Ureter (tissue), 1 donor: Measurements from ENCODE around the gene ADGRF3. TPM values are rescaled to one million over a fixed set of nuclear protein-coding genes. Genes with fewer than 3 reads are reported as not detected.
"Not testable (repeated sequence)": the region's sequence is repeated elsewhere in the genome, so short reads cannot be mapped to it uniquely, and the experiment has no call there.

Experiments used
- DNase-seq: peaks from one replicate; pipeline ENCODE4 v3.0.0-alpha.2; 2020; ENCODE audit warnings: low spot score
- total RNA-seq: library from RNA; stranded (reverse); gene quantifications from one replicate; pipeline ENCODE4 v1.2.4, GENCODE V29; 2023
- donor health status: DM: yes; HTN: yes; CAD: no.

ADGRF3 gene
- total RNA-seq, 1 donor from 2014 or later: 0.89 TPM

DNA sequence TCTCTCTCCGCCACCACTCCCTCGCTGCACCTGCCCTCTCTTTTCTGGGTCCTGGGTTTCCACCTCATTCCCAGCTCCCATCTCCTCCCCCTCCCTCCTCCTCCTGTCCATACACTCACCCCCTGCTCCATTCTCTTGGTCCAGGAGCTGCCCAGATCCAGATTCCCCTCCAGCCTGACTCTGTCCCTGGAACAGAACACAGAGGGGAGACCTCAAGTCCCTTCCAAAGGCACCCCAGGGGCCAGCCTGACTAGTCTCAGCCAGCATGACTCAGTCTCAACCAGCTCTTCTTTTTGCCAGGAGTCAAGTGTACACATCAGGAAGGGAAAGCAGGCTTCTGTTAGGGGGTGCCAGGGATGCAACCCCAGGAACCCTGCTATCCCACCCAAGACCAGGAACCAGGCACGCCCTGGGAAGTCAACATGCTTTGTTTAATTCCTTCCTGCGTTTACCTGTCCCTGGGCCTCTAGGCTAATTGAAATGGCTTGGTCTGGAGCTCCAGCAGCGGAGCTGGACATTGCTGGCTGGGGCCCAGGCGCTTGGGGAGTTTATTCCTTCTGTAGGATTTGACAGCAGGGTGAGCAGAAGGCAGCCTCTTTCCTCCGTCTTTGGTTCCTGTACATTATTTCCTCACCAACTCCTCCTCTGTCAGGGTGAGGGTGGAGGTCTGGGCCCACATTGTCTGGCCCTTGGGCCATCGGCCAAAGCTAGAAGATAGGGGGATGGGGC lies 29.0 kb downstream of the ADGRF3 start:
- no peak for DNase-seq

DNA sequence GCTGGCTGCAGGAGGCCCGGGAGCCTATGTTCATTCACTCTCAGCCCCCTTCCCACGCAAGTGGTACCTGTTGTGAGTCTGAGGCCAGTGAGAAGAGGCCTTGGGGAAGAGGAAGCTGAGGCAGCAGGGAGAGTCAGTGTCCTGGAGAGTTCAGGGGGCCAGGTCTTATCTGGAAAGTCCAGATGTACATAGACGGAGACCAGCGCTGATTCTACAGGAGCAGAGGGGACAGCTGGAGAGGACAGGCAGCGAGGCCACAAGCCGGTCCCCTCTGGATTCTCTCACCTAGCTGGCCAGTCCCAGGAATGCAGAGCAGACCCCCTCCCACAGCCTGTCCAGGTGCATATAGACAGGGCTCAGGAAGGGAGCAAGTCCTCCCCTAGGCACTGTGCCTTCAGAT lies 29.7 kb downstream of the ADGRF3 start:
- DNase-seq: no peak

DNA sequence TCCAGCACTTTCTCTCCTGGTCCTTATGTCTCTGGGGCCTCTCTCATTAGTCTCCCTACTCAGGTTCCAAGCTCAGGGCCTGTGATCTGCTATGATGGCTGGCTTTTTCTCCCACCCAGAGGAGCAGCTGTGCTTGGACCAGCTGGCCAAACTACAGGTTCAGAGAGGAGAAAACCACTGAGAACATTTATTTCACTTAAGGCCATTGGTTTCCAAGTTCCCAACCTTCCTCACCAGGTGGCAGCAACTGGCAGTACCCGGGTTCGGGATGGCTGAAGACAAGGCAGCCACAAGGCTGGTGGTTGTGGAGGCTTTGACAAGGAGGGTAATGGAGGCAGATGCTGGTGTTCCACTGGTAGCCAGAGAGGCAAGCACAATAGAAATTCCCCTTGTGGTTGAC lies 30.5 kb downstream of the ADGRF3 start:
- DNase-seq: no peak

DNA sequence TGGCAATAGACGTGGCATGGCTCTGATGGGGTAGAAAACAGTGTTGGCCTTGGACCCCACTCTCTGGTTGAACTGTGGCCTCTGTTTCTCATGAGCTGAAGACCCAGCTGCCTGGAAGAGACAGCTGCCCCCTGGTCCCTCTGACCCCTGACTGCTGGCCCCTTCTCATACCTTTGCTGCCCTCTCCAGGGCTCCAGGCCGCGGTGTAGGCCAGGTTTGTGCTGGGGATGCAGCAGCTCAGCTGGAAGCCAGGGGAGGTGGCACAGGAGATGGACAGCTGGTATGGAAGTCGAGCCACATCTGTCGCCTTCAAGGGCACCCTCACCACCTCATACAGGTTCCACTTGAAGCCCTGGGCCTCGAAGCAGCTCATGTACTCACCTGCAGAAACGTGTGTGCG lies 32.3 kb downstream of the ADGRF3 start:
- DNase-seq: no peak

DNA sequence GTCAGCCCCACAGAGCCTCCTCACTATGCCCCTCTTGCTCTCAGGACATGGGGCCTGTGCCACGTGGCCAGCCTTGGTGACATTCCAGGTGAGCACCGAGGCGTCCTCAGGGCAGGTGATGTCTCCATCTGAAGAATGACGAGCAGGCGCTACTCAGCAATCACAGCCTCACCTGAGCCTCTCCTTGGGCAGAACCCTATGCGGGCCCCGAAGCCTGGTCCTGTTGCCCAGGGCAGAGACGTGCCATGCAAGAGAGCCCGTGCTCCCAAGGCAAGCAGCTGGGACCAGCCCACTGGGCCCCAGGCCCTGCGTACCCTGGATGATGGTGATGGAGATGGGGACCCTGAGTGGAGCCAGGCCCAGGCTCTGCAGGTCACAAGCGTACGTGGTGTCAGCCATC lies 33.1 kb downstream of the ADGRF3 start:
- DNase-seq: no peak

DNA sequence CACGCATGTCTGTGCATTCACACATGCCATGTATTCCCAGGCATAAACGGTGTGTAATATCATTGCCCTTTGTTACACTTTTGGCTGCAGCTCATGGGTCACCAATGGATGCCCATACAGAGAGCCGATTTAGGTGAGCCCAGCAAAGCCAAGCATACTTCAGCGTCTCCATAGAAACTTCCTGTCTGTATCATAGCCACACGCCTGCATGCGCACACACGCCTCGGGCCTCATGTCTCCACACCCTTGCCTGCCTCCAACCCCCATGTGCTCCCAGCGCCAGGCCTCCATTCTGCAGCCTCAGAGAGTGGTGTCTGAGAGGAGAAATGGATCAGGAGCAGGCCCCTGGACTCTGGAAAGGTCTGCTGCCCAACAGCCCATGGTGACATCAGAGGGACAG lies 34.1 kb downstream of the ADGRF3 start:
- DNase-seq: no peak

DNA sequence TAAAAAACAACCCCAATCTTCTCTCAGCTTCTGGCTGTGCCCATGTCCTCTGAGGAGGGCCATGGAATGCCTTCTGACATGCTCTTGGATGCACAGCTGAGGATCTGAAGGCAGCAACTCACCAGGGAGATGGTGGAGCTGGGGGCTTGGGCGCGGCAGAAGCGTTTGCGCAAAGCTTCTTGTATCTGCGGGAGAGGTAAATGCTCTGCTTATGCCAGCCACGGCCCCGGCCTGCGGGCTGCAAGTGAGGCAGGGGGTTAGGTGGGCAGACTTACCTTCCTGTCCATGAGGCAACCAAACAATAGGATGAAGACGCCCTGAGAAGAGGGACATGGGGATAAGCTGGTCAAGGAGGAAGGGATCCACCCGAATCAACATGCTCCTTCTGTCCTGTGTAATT lies 36.7 kb downstream of the ADGRF3 start:
- DNase-seq: no peak

DNA sequence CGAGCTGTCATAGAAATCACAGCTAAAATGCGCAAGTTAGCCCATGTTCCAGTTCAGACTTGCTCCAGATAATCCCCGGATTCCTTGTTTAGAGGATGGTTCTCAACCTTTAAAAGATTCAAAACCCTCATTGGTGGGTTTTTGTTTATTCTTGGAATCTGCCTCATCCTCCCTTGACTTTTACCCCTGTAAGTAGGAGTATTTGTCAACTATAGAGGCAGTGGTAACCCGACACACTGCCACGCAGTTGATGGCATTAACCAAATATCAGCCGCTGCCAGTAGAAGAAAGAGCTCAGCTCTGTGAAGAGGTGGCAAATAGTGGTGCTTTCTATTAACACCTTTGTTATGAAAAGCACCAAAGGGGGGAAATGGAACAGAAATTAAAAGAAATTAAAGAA lies 41.0 kb downstream of the ADGRF3 start:
- no peak for DNase-seq

DNA sequence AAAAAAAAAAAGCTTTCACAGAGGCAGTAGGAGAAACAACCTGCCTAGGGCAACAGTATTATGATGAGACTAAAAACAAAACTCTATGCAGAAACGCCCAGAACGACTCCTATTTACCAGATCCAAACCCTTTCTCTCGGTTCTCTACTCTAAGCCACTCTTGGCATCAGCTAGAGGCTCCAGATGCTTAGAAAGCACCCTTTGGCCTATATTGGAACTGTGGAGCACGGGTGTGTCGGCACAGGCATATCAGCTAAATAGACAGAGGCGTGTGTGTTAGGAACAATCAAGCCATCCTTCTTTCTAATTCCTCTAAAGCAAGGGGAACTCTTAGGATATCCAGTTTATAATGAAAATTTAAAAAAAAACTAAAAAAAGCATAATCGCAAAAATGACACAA lies 41.5 kb downstream of the ADGRF3 start:
- not testable (repeated sequence) for DNase-seq

DNA sequence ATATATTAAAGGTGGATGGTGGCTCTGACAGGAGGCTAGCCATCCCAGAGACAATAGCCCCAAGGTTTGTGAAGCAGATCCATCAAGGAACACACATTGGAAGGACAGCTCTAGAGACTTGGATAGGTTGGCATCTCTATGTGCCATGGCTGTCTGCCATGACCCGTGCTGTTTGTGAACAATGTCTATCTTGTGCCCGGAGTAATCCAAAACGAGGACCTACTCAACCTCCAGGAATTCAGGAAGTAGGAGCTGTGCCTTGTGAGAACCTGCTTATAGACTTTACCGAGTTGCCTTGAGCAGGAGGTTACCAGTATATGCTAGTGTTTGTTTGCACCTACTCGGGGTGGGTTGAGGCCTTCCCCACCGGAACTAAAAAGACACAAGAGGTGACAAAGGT lies 43.7 kb downstream of the ADGRF3 start:
- DNase-seq: no peak

DNA sequence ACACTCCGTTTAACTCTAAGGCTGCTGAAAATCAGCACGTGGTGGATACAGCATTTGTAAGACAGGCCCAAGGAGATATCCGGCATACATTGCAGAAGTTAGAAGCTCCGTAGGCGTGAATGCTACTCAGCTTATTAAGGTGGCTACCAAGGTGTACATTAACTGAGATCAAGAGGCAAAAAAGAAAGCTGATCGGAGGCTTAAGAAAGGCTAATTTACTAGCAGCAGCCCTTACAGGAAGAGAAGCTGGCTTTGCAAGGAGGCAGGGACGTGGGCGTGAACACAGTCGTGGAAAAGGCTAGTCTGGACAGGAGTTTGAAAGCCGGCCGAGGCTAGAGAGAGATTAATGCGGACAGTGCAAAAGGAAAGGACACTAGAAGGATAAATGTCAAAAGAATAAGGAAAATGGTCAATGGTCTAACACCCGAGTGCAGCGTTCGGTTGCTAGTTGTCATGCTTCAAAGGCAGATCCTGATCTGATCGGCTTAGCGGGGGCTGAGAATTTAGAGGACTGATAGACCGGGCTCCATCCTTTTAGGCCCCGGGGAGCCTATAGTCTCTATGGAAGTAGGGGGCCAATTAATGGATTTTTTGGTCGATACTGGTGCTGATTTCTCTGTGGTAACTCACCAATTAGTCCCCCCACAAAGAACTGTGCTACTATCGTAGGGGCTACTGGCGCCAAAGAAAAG lies 46.2 kb downstream of the ADGRF3 start:
- DNase-seq: peak; percentile 79

DNA sequence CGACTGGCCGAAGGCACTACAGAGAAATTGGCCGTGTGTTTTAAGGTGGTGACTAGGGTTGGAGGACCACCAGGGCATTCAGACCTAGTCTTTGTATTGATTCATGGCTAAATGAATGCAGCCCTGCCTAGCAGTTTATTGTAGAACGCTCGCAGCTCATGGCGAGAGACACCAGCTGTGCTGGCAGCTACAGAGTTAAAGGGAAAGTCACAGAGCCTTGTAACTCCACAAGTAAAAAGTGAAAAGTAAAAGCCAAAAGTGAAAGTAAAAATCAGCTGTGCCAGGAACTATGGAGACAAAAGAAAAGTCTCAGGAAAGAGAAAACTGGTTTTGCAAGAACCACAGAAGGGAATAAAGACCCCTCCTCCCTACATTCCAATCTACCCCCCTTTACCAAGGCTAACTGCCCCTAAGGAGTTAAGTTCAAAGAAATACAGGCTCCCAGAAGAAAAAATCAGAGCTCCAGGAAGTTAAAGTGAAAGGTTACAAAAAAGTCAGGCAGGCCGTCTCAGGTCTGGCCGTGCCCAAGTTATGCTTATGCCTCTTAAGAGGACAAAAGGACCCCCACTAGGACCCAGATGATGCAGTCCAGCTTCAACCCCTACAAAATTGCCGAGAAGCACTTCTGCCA lies 47.0 kb downstream of the ADGRF3 start:
- peak; percentile 61 for DNase-seq

DNA sequence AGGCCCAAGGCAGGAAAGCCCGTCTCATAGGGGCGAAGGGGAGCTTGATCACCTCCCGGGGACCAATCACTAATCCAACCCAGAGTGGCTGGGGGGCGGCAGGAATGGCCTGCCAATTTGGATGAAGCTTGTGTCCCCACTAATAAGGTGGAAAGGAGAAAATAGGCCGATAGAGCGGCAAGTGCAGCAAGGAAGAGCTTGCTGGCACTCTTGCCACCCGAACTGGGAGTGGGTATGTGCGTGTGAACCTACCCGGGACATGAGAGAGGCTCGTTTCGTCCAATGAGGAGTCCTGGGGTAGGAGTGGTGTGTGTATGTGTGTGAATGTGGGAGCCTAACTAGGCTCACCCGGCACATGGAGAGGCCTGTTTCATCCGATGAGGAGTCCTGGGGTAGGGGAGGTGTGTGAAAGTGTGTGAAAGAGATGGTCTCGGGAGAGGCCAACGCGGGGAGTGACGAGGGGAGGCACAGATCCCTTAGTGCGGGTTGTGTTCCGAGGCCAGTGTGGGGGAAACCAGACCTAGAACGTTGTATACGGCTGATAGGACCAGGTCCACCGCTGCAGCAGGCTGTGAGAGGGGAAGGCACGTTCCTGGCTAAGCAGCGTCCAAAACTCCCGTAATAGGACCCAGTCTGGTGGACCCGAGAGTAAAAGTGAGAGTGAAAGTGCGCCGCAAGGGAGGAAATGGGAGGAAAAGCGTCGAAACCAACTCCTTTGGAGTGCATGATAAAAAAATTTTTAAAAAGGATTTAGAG lies 47.8 kb downstream of the ADGRF3 start:
- DNase-seq: peak; percentile 65

DNA sequence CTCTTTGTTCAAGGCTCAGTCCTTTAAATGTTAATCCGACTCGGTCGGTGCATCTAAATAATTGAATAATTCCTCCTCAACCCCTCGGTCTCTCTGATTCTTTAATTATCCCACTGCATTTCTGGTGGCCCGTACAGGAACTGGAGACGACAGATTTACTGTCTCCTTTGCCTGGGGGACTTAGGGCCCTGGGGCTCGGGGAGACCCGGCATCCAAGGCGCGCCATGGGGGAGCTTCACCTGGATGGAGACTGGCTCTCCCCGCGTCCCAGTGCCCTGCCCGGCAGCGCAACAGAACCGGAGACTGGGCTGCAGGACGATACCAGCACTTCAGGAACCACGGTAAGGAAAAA lies 48.3 kb downstream of the ADGRF3 start:
- no peak for DNase-seq

DNA sequence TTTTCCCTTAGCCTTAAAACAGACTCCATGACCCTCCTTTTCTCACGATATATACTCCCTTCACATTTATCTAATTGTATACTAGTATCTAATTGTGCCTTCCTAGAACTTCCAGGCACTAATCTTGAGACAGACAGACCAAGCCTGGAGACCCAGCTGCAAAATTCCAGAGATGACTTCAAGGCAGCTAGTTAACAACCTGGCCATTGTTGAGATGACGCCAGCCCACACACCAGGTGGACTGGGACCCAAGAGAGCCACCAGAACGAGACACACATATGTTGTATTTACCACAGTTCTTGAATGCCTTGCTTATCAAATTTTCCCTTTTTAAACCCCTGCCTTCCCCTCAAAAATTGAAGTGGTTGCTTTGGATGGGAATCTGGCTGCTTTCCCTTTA lies 49.5 kb downstream of the ADGRF3 start:
- DNase-seq: no peak

DNA sequence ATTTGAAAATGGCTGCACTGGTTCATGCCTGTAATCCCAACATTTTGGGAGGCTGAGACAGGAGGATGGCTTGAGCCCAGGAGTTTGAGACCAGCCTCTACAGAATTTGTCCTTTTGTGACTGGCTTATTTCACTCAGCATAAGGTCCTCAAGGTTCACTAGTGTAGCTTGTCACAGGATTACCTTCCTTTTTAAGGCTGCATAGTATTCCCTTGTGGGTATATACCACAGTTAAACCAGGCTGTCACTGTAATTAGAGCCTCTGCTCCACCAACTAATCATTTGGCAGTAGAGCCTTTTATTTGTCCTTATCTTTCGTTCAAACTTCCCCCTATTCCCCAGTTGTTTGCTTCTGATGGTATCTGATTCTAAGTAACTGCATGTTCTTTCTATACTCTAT lies 51.1 kb downstream of the ADGRF3 start:
- DNase-seq: no peak

DNA sequence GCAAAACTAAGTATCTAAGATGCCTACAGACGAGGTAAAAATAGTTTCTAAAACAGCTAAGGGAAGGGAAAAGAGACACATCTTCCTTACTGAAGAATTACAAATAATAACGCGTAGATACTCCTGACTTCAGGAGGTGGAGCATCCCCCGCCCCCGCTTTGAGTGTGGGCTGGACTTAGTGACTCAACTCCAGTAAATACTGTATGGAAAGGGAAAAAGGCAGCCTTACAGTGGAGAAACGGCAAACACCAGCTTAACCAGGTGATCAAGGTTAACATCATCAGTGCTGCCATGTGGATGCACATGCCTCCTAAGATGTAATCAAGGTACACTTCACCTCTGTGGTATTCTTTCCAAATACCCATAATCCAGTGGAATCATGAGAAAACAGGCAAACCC lies 53.9 kb downstream of the ADGRF3 start:
- no peak for DNase-seq

DNA sequence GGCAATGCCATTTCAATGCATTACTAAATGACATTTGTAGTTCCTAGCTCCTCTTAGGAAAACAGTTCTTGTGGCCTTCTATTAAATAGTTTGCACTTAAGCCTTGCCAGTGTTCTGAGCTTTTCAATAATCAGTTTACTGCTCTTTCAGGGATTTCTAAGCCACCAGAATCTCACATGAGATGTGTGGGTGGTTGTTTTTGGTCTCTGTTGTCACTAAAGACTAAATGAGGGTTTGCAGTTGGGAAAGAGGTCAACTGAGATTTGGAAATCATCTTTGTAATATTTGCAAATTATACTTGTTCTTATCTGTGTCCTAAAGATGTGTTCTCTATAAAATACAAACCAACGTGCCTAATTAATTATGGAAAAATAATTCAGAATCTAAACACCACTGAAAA lies 56.6 kb downstream of the ADGRF3 start:
- no peak for DNase-seq

DNA sequence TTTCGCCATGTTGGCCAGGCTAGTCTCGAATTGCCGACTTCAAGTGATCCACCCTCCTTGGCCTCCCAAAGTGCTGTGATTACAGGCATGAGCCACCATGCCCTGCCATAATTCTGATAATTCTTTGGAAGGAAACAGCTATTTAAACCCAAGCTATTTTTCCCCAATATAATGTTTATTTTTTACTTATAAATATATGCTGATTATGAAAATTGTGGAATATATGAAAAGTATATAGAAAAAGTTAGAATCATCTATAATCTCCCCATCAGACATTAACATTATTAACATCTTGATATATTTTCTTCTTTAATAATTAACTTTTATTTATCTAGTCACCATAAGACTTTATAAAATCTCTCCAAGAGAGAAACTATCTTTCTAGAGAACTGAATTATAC lies 60.7 kb downstream of the ADGRF3 start:
- DNase-seq: no peak

DNA sequence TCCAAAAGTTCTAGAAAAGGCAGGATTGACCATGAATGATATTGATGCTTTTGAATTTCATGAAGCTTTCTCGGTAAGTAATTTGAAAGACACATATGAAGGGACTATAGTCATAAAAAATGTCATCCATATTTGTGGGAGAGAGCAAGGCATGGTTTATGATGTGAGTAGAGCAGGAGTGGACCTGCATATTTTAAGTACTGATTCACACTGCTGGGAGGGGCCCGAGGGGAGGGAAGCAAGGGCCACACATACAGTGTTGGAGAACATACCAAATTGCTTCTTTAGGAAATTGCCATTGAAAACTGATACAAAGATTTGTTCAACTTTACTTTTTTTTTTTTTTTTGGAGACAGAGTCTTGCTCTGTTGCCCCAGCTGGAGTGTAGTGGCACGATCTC lies 62.5 kb downstream of the ADGRF3 start:
- no peak for DNase-seq

DNA sequence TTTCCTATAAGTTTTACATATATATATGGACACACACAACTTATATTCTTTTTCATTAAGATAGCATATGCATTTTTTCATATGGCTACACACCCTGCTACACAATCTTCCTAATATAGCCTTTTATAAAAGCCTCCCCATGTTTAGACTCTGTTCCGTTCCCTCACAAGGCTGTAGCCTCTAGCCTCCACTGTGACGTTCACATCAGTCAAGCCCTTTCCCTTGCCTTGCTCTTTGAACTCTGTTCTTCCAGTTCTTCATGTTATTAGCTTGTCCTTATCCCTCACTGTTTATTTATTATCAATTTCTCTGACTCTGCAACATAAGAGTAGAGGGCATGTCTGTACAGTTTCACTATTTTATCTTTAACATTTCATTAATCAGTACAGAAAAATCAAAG lies 63.0 kb downstream of the ADGRF3 start:
- no peak for DNase-seq

DNA sequence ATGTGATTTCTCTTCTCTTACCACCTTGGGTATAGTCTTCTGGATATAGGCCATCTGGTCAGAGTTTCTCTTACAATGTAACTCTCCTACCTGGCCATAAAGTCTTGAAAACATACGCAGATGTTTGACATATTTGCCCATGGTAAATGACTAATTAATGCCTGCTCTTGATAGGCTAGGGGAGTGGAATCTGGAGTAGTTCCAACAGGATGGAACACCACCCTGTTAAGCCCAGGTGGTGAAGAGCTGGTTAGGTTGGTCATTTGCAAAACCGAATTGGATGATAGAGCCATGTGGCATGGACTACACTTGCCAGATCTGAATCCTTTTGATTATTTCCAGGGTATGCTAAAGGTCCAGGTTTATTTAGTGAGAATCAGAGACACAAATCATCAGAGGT lies 65.4 kb downstream of the ADGRF3 start:
- DNase-seq: no peak

DNA sequence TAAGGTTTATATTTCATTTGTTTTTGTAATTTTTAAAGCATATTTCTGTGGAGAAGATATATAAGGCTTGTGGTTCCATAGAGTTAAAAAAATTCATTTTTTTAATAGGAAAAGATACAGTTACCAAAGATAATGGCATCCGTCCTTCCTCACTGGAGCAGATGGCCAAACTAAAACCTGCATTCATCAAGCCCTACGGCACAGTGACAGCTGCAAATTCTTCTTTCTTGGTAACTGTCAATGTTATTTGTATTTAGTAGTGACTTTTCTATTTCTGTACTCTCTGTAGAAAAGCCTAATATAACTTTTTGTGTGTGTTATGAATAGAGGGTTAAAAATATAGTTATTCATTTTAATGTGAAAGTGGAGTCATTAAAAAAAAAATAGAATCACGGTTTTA lies 66.7 kb downstream of the ADGRF3 start:
- no peak for DNase-seq
